SK-N-SH (cell line): Measurements from ENCODE around the gene PDK4.
"Not testable (repeated sequence)": the region's sequence is repeated elsewhere in the genome, so short reads cannot be mapped to it uniquely, and the experiment has no call there.

ENCODE experiments used
- CTCF ChIP-seq: fragments of 200-600 bp; sonication (generic); IDR thresholded peaks from 2 replicates; pipeline ENCODE4 v1.6.1; 2017; ENCODE audit warnings: antibody characterized with exemption, mild to moderate bottlenecking, moderate library complexity
- MAX ChIP-seq: IDR thresholded peaks from 2 replicates; pipeline ENCODE4 v1.4.0; 2012; ENCODE audit warnings: low read depth
- NRF1 ChIP-seq: IDR thresholded peaks from 2 replicates; pipeline ENCODE4 v1.6.1; 2012; ENCODE audit warnings: low read depth, mild to moderate bottlenecking, low read length

GRCh38 chr7:95552010-95552926, 44.0 kb downstream of the PDK4 start:
- TF ChIP-seq CTCF, MAX, NRF1: not testable (repeated sequence)
